Fibroblast of skin of right quadriceps (primary cell): Measurements from ENCODE around the gene ILDR1.
"Not testable (repeated sequence)": the region's sequence is repeated elsewhere in the genome, so short reads cannot be mapped to it uniquely, and the experiment has no call there.

Source experiments
- DNase-seq: peaks from one replicate; pipeline ENCODE4 v3.0.0-alpha.2; 2013

Gene ILDR1

GRCh38 chr3:122021811-122022401 lies at the start of gene ILDR1:
Gene ILDR1 (minus strand): TSS chr3:122022247. CDS start chr3:122022077, 170 bp downstream.
- no peak for DNase-seq

GRCh38 chr3:122067588-122068240 lies 45.7 kb upstream of the ILDR1 start:
- DNase-seq = no peak

- DNase-seq = no peak
Measured at GRCh38 chr3:122067214-122067550, 45.1 kb upstream of the ILDR1 start.

GRCh38 chr3:122066331-122067213 lies 44.5 kb upstream of the ILDR1 start:
- DNase-seq = no peak

- no peak for DNase-seq
Measured at GRCh38 chr3:122064326-122064725, 42.3 kb upstream of the ILDR1 start.

- no peak for DNase-seq
Measured at GRCh38 chr3:122063908-122064307, 41.9 kb upstream of the ILDR1 start.

- no peak for DNase-seq
Measured at GRCh38 chr3:122060040-122060698, 38.1 kb upstream of the ILDR1 start.

- no peak for DNase-seq
Measured at GRCh38 chr3:122058294-122058693, 36.2 kb upstream of the ILDR1 start.

- DNase-seq = no peak
Measured at GRCh38 chr3:122057671-122058070, 35.6 kb upstream of the ILDR1 start.

- DNase-seq = no peak
Measured at GRCh38 chr3:122055215-122055614, 33.2 kb upstream of the ILDR1 start, which contains the start of gene CD86. Gene CD86 (plus strand): TSS chr3:122055362. CDS start chr3:122055490, 128 bp downstream.

- no peak for DNase-seq
Measured at GRCh38 chr3:122052968-122053367, 30.9 kb upstream of the ILDR1 start.

- not testable (repeated sequence) for DNase-seq
Measured at GRCh38 chr3:122047773-122048172, 25.7 kb upstream of the ILDR1 start.

GRCh38 chr3:122047296-122047695 lies 25.2 kb upstream of the ILDR1 start:
- not testable (repeated sequence) for DNase-seq

GRCh38 chr3:122033023-122033422 lies 11.0 kb upstream of the ILDR1 start:
- no peak for DNase-seq

- DNase-seq = no peak
Measured at GRCh38 chr3:122032531-122032930, 10.5 kb upstream of the ILDR1 start.

- no peak for DNase-seq
Measured at GRCh38 chr3:122031123-122031468, 9.0 kb upstream of the ILDR1 start.

GRCh38 chr3:122030381-122031122 lies 8.5 kb upstream of the ILDR1 start:
- DNase-seq = no peak

GRCh38 chr3:122025296-122025695 lies 3.2 kb upstream of the ILDR1 start:
- no peak for DNase-seq

GRCh38 chr3:122024800-122025199 lies 2.8 kb upstream of the ILDR1 start:
- DNase-seq = no peak

GRCh38 chr3:122023335-122023910 lies 1.4 kb upstream of the ILDR1 start:
- no peak for DNase-seq

- DNase-seq = no peak
Measured at GRCh38 chr3:122021037-122021436, 1.0 kb downstream of the ILDR1 start.

GRCh38 chr3:122019493-122019892 lies 2.6 kb downstream of the ILDR1 start:
- no peak for DNase-seq
